GM23248 (cell line): Measurements from ENCODE around the gene CREB1. TPM values are rescaled to one million over a fixed set of nuclear protein-coding genes. Genes with fewer than 3 reads are reported as not detected.

ENCODE experiments used
- DNase-seq: peaks from one replicate; pipeline ENCODE4 v3.0.0-alpha.2; 2015
- H2AFZ ChIP-seq: fragments of 200-600 bp; sonication (generic); 2 replicates; pipeline ENCODE4 v1.6.1; 2016; ENCODE audit warnings: antibody characterized with exemption
- H3F3A ChIP-seq: fragments of 200-600 bp; sonication (generic); 2 replicates; pipeline ENCODE4 v1.6.1; 2016; ENCODE audit warnings: mild to moderate bottlenecking, antibody characterized with exemption, mixed run types; ENCODE audit not compliant: insufficient read depth
- H3K27ac ChIP-seq: fragments of 200-600 bp; sonication (generic); 2 replicates; pipeline ENCODE4 v1.5.1; 2016; ENCODE audit warnings: mild to moderate bottlenecking
- H3K27me3 ChIP-seq: fragments of 200-600 bp; sonication (generic); replicated peaks from 2 replicates; pipeline ENCODE4 v1.6.1; 2016; ENCODE audit warnings: mild to moderate bottlenecking; ENCODE audit not compliant: insufficient read depth
- H3K36me3 ChIP-seq: fragments of 200-600 bp; sonication (generic); 2 replicates; pipeline ENCODE4 v1.6.1; 2016; ENCODE audit warnings: low read depth, mild to moderate bottlenecking
- H3K4me1 ChIP-seq: fragments of 200-600 bp; sonication (generic); 2 replicates; pipeline ENCODE4 v1.6.1; 2016; ENCODE audit warnings: mild to moderate bottlenecking; ENCODE audit not compliant: insufficient read depth
- H3K4me2 ChIP-seq: fragments of 200-600 bp; sonication (generic); one replicate; pipeline ENCODE4 v1.6.1; 2016; ENCODE audit warnings: mild to moderate bottlenecking; ENCODE audit not compliant: unreplicated experiment
- H3K4me3 ChIP-seq: fragments of 200-600 bp; sonication (generic); 2 replicates; pipeline ENCODE4 v1.5.1; 2016; ENCODE audit warnings: mild to moderate bottlenecking
- H3K79me2 ChIP-seq: fragments of 200-600 bp; sonication (generic); 2 replicates; pipeline ENCODE4 v1.6.1; 2016; ENCODE audit warnings: mild to moderate bottlenecking; ENCODE audit not compliant: insufficient read depth
- H3K9ac ChIP-seq: fragments of 200-600 bp; sonication (generic); 2 replicates; pipeline ENCODE4 v1.6.1; 2016; ENCODE audit warnings: mild to moderate bottlenecking
- H3K9me2 ChIP-seq: fragments of 200-600 bp; sonication (generic); 2 replicates; pipeline ENCODE4 v1.6.1; 2016; ENCODE audit warnings: mixed run types, mild to moderate bottlenecking, moderate library complexity; ENCODE audit not compliant: insufficient read depth
- H3K9me3 ChIP-seq: fragments of 200-600 bp; sonication (generic); one replicate; pipeline ENCODE4 v1.6.1; 2017; ENCODE audit warnings: low read depth
- H4K20me1 ChIP-seq: fragments of 200-600 bp; sonication (generic); 2 replicates; pipeline ENCODE4 v1.6.0; 2016; ENCODE audit not compliant: insufficient read depth
- EZH2 ChIP-seq: fragments of 200-600 bp; sonication (generic); IDR thresholded peaks from 2 replicates; pipeline ENCODE4 v1.6.1; 2018; ENCODE audit warnings: antibody characterized with exemption, mild to moderate bottlenecking; ENCODE audit not compliant: insufficient read depth, poor library complexity, severe bottlenecking
- EZH2phosphoT487 ChIP-seq: fragments of 200-600 bp; sonication (generic); IDR thresholded peaks from 2 replicates; pipeline ENCODE4 v1.6.1; 2018; ENCODE audit warnings: antibody characterized with exemption, moderate library complexity, mild to moderate bottlenecking, low read depth; ENCODE audit not compliant: insufficient read depth
- WGBS, 2 experiments: methylation state at CpG; one replicate each; pipeline ENCODE4 v1.1.6; 2015 to 2017; ENCODE audit warnings: low lambda C conversion rate in 2 of 2, low coverage in 1 of 2; ENCODE audit errors: missing lambda C conversion rate in 2 of 2; 5-methylcytosine and 5-hydroxymethylcytosine counted together
- in situ Hi-C: fragments of 300-500 bp; cut with MboI; formaldehyde crosslinking; loops from 2 replicates; pipeline ENCODE4 v1.15.0; 2020
- polyA plus RNA-seq: library from polyadenylated mRNA; unstranded; fragments of >200 nt; fragmentation: Nextera tagmentation; extraction: Ambion mirVana; gene quantifications from 2 replicates; pipeline ENCODE4 v1.2.1, GENCODE V29; 2016
- total RNA-seq: library from RNA; depleted of rRNA; stranded (reverse); fragments of >200 nt; shearing (Covaris generic); gene quantifications from 2 replicates; pipeline ENCODE4 v1.2.3, GENCODE V29; 2014

CREB1 gene
- total and polyA plus RNA-seq, 2 experiments from 2014 or later: 37.7 to 71.8 TPM

DNA sequence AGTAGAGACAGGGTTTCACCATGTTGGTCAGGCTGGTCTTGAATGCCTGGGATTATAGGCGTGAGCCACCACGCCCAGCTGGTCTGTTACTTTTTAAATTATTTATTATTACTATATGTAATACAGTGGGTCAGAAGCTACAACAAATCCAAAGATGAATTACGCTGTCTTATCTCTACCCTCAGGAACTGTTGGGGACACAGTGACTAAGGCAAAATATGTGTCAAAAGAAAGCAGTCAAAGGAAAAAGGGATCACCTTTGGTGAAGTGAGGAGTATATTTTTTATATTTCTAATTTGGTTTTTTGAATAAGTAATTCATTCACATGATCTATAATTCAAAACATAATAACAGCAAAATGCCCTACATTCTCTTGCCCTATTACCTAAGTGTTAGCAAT is 4.7 kb downstream of the CREB1 start:
- no peak overlapping the region for H2AFZ ChIP-seq
- no peaks in the 10 kb centered on the region for H3K9me2 ChIP-seq
- peaks cover 89% of the 10 kb centered on the region for H3K79me2 ChIP-seq
- 0 out of 2 replicates have a peak, but pooled peaks cover 4% of the 10 kb centered on the region for H3K36me3 ChIP-seq
- H3K27ac ChIP-seq: no peak overlapping the region
- H3K4me2 ChIP-seq: peak overlapping the region; percentile 91
- DNase-seq: no peak
- in situ Hi-C loops: no loop called here
- no peaks in the 10 kb centered on the region for H3K27me3 ChIP-seq
- H3K9ac ChIP-seq: no peak overlapping the region
- H3K9me3 ChIP-seq: no peaks in the 10 kb centered on the region
- H4K20me1 ChIP-seq: no peaks in the 10 kb centered on the region
- peaks cover 18% of the 10 kb centered on the region for H3F3A ChIP-seq
- 67 to 98% methylated on average over 2 to 3 of the region's 3 CpGs for WGBS, 2 experiments
- no peak overlapping the region for H3K4me3 ChIP-seq
- peaks cover 36% of the 10 kb centered on the region for H3K4me1 ChIP-seq
- TF ChIP-seq EZH2 (no peak), EZH2phosphoT487 (no peak)

DNA sequence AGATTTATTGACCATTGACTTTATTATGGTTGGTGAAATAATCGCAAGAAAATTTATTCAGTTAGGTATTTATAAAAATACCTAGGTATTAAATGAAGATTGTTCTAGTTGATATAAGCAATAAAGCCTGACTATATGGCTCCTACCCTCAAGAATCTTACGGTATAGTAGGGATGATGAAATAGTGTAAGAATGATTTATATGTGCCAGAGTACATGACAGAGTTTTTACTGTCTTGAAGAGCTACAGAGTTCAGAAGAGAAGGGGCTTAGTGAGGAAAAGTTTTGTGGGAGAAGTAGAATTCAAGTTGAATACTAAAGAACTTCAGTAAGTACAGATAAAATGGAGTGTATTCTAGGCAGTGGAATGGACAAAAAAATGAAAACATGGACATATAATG is 9.7 kb downstream of the CREB1 start:
- Histone ChIP-seq H3K9ac (no peak overlapping the region), H2AFZ (no peak overlapping the region), H3K9me2 (no peaks in the 10 kb centered on the region), H3K27ac (no peak overlapping the region), H3K27me3 (no peaks in the 10 kb centered on the region), H3F3A (peaks cover 23% of the 10 kb centered on the region; the same call in 1 of the 2 replicates), H4K20me1 (no peaks in the 10 kb centered on the region), H3K4me2 (no peak overlapping the region), H3K9me3 (no peaks in the 10 kb centered on the region), H3K79me2 (peaks cover 100% of the 10 kb centered on the region), H3K4me3 (no peak overlapping the region), H3K4me1 (peaks cover 13% of the 10 kb centered on the region; the same call in 1 of the 2 replicates), H3K36me3 (0 out of 2 replicates have a peak, but pooled peaks cover 4% of the 10 kb centered on the region)
- TF ChIP-seq EZH2 (no peak), EZH2phosphoT487 (no peak)
- WGBS, 2 experiments: 79 to 83% methylated on average over 2 of the region's 2 CpGs
- in situ Hi-C loops: no loop called here
- no peak for DNase-seq

DNA sequence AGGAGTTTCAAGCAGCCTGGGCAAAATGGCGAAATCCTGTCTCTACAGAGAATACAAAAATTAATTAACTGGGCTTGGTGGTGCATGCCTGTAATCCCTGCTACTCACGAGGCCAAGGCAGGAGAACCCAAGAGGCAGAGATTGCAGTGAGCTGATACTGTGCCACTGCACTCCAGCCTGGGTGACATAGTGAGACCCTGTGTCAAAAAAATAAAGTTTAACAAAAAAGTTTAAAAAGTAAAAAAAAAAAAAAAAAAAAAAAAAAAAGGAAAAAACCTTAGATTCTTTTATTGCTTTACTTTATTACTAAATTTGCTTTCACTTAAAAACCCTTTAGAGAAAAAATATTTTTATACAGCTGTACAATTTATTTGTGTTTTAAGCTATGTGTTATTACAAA is 10.7 kb downstream of the CREB1 start:
- no peak for DNase-seq
- 97 to 100% methylated on average over 2 of the region's 2 CpGs for WGBS, 2 experiments
- in situ Hi-C loops: no loop called here

DNA sequence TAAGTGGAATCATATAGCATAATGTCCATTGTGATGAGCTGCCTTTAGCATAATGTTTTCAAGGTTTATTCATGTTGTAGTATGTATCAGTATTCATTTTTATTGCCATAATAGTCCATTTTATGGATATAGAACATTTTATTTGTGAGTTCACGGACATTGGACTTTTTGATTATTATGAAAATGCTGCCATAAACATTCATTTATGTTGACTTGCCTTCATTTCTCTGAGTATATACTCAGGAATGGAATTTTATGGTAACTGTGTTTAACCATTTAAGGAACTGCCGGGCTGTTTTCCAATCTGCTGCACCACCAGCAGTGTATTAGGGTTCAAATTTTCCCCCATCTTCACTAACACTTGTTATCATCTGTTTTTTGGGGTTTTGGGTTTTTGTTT is 12.2 kb downstream of the CREB1 start:
- no peaks in the 10 kb centered on the region for H3K9me2 ChIP-seq
- TF ChIP-seq EZH2 (no peak), EZH2phosphoT487 (no peak)
- no peak overlapping the region for H3K27ac ChIP-seq
- 95 to 99% methylated on average over 2 of the region's 2 CpGs for WGBS, 2 experiments
- peaks cover 12% of the 10 kb centered on the region for H3K4me1 ChIP-seq
- H3K4me3 ChIP-seq: no peak overlapping the region
- H2AFZ ChIP-seq: no peak overlapping the region
- no peak overlapping the region for H3K4me2 ChIP-seq
- no peak for DNase-seq
- H3K27me3 ChIP-seq: no peaks in the 10 kb centered on the region
- in situ Hi-C loops: no loop called here
- H4K20me1 ChIP-seq: no peaks in the 10 kb centered on the region; the same call in 1 of the 2 replicates
- H3F3A ChIP-seq: peaks cover 23% of the 10 kb centered on the region; the same call in 1 of the 2 replicates
- no peak overlapping the region for H3K9ac ChIP-seq
- no peaks in the 10 kb centered on the region for H3K9me3 ChIP-seq
- peaks cover 100% of the 10 kb centered on the region for H3K79me2 ChIP-seq
- H3K36me3 ChIP-seq: 0 out of 2 replicates have a peak, but pooled peaks cover 4% of the 10 kb centered on the region

More for the DNA sequence above, 10.7 kb downstream of the CREB1 start:
- H3K4me3 ChIP-seq: no peak overlapping the region
- H3K4me1 ChIP-seq: peaks cover 4% of the 10 kb centered on the region; the same call in 1 of the 2 replicates
- H3K79me2 ChIP-seq: peaks cover 100% of the 10 kb centered on the region
- no peak overlapping the region for H3K9ac ChIP-seq
- H3K27ac ChIP-seq: no peak overlapping the region
- TF ChIP-seq EZH2 (no peak), EZH2phosphoT487 (no peak)
- H3K9me3 ChIP-seq: no peaks in the 10 kb centered on the region
- H3K4me2 ChIP-seq: no peak overlapping the region
- H4K20me1 ChIP-seq: no peaks in the 10 kb centered on the region
- no peak overlapping the region for H2AFZ ChIP-seq
- no peaks in the 10 kb centered on the region for H3K27me3 ChIP-seq
- 0 out of 2 replicates have a peak, but pooled peaks cover 4% of the 10 kb centered on the region for H3K36me3 ChIP-seq
- H3F3A ChIP-seq: peaks cover 23% of the 10 kb centered on the region; the same call in 1 of the 2 replicates
- H3K9me2 ChIP-seq: no peaks in the 10 kb centered on the region
